Inferior parietal cortex (tissue), 1 donor: Measurements from ENCODE around the gene GAREM2.

Source experiments
- DNase-seq: peaks from one replicate; pipeline ENCODE4 v3.0.0-alpha.2; 2016; ENCODE audit errors: extremely low spot score

GAREM2 gene

GRCh38 chr2:26237868-26238267 is 65.0 kb downstream of the GAREM2 start:
- DNase-seq = no peak

GRCh38 chr2:26238311-26238958 is 65.5 kb downstream of the GAREM2 start:
- no peak for DNase-seq
